Smooth muscle cell (in vitro differentiated cells): ENCODE measurements around the gene CLDN1. TPM values are rescaled to one million over a fixed set of nuclear protein-coding genes. Genes with fewer than 3 reads are reported as not detected.

Experiments used
- DNase-seq: peaks from one replicate; lab custom pipeline; 2025; ENCODE audit not compliant: unreplicated experiment; lab: John Stamatoyannopoulos, UW
- H2AFZ ChIP-seq: fragments of 200-600 bp; sonication (generic); 2 replicates; pipeline ENCODE4 v1.6.0; 2016; ENCODE audit warnings: antibody characterized with exemption, low read depth, mild to moderate bottlenecking
- H3F3A ChIP-seq: fragments of 200-600 bp; sonication (generic); 2 replicates; pipeline ENCODE4 v1.6.0; 2017; ENCODE audit warnings: antibody characterized with exemption, low read depth
- H3K27ac ChIP-seq: fragments of 200-600 bp; sonication (generic); 2 replicates; pipeline ENCODE4 v1.5.1; 2016; ENCODE audit warnings: low read depth, mild to moderate bottlenecking
- H3K27me3 ChIP-seq: fragments of 200-600 bp; sonication (generic); 2 replicates; pipeline ENCODE4 v1.6.1; 2016; ENCODE audit warnings: low read depth, mild to moderate bottlenecking
- H3K36me3 ChIP-seq: fragments of 200-600 bp; sonication (generic); 2 replicates; pipeline ENCODE4 v1.5.1; 2016; ENCODE audit warnings: low read depth
- H3K4me1 ChIP-seq: fragments of 200-600 bp; sonication (generic); 2 replicates; pipeline ENCODE4 v1.5.1; 2016; ENCODE audit warnings: low read depth
- H3K4me2 ChIP-seq: fragments of 200-600 bp; sonication (generic); 2 replicates; pipeline ENCODE4 v1.6.0; 2016; ENCODE audit warnings: mild to moderate bottlenecking
- H3K4me3 ChIP-seq: fragments of 200-600 bp; sonication (generic); 2 replicates; pipeline ENCODE4 v1.5.1; 2016; ENCODE audit warnings: mild to moderate bottlenecking
- H3K79me2 ChIP-seq: fragments of 200-600 bp; sonication (generic); 2 replicates; pipeline ENCODE4 v1.6.0; 2016; ENCODE audit warnings: low read depth, mild to moderate bottlenecking
- H3K9ac ChIP-seq: fragments of 200-600 bp; sonication (generic); 2 replicates; pipeline ENCODE4 v1.6.0; 2016; ENCODE audit warnings: low read depth
- H3K9me3 ChIP-seq: fragments of 200-600 bp; sonication (generic); replicated peaks from 2 replicates; pipeline ENCODE4 v1.5.1; 2016; ENCODE audit warnings: low read depth
- H4K20me1 ChIP-seq: fragments of 200-600 bp; sonication (generic); 2 replicates; pipeline ENCODE4 v1.6.0; 2016; ENCODE audit warnings: low read depth
- CTCF ChIP-seq: fragments of 200-600 bp; sonication (generic); IDR thresholded peaks from 2 replicates; pipeline ENCODE4 v1.5.1; 2017; ENCODE audit warnings: borderline replicate concordance, mild to moderate bottlenecking, antibody characterized with exemption; ENCODE audit not compliant: insufficient read depth, poor library complexity, severe bottlenecking
- WGBS: methylation state at CpG from one replicate; pipeline ENCODE4 v1.1.7; 2016; ENCODE audit warnings: low lambda C conversion rate; 5-methylcytosine and 5-hydroxymethylcytosine counted together
- polyA plus RNA-seq: library from polyadenylated mRNA; unstranded; fragments of >200 nt; fragmentation: Nextera tagmentation; extraction: Ambion mirVana; gene quantifications from 2 replicates; pipeline ENCODE4 v1.2.1, GENCODE V29; 2016
- total RNA-seq: library from RNA; depleted of rRNA; stranded (reverse); fragments of >200 nt; gene quantifications from 2 replicates; pipeline ENCODE4 v1.2.3, GENCODE V29; 2014

The CLDN1 gene
- total and polyA plus RNA-seq, 2 experiments from 2014 or later: 3.8 to 30.5 TPM

DNA sequence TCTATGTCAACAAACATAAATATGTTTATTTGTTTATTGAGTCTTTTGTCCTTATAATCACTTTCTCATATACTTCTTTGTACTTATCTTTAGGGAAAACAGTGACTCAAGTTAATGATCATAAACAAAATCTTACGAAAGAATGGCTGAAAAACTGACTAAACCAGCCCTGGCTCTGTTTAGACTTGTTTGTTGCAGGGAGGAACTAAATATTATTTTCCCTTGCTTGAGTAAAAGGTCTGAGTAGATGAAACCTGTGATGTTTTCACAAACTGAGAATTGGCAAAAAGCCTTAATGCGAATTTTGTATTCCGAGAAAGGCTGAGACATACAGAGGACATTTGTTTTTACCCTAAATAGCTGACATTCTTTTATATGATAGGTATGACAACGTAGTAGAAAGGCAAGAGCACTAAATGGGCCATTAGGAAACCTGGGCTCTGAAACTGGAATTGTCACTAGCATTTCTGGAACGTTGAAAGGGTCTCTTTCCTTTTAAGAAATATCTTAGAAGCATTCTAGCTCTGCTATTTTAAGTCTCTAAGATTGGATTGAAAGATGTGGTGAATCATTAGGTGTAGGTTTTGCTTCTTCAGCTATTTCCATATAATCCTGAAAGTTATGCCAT is 47.5 kb upstream of the CLDN1 start:
- H2AFZ ChIP-seq: peak overlapping the region; percentile 15
- no peak for DNase-seq
- H3K27ac ChIP-seq: peak overlapping the region; percentile 86
- WGBS: 56% methylated on average over 5 of the region's 5 CpGs
- H3K79me2 ChIP-seq: no peaks in the 10 kb centered on the region
- no peaks in the 10 kb centered on the region for H3K36me3 ChIP-seq
- no peak overlapping the region for H3K4me3 ChIP-seq
- H3K4me2 ChIP-seq: peak overlapping the region; percentile 30
- no peak for TF ChIP-seq CTCF
- H4K20me1 ChIP-seq: no peaks in the 10 kb centered on the region
- H3K9me3 ChIP-seq: no peaks in the 10 kb centered on the region
- no peaks in the 10 kb centered on the region for H3K27me3 ChIP-seq
- H3F3A ChIP-seq: no peaks in the 10 kb centered on the region
- H3K4me1 ChIP-seq: no peaks in the 10 kb centered on the region
- H3K9ac ChIP-seq: peak overlapping the region; percentile 63

DNA sequence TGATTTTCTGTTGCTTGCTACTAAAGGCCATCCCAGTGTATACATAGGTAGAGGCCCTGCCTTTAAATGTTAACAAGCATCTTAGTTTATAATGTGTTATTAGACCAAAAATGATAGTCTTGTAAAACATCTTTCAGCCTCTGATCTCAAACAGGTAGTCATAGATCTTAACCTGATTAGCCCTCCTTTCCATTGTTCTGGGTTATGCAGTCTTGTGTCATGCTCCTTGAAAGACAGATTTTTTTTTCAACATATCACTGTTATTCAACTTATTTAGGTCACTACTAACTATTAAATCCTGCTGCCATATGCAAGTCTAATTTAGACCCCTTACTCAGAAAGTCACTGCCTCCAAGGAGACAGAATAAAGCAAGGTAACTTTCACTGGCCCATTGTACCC is 46.6 kb upstream of the CLDN1 start:
- Histone ChIP-seq H3K36me3 (no peaks in the 10 kb centered on the region), H2AFZ (no peak overlapping the region), H3K4me2 (no peak overlapping the region), H3K9ac (peak overlapping the region; percentile 8), H3K27ac (peak overlapping the region; percentile 86), H3K4me1 (no peaks in the 10 kb centered on the region), H3K4me3 (no peak overlapping the region), H3K79me2 (no peaks in the 10 kb centered on the region), H3F3A (no peaks in the 10 kb centered on the region), H3K9me3 (no peaks in the 10 kb centered on the region), H3K27me3 (no peaks in the 10 kb centered on the region), H4K20me1 (no peaks in the 10 kb centered on the region)
- TF ChIP-seq CTCF: no peak
- DNase-seq: no peak

GRCh38 chr3:190366133-190366532 is 43.9 kb upstream of the CLDN1 start:
- no peak overlapping the region for H3K27ac ChIP-seq
- no peak overlapping the region for H3K9ac ChIP-seq
- H3K4me1 ChIP-seq: no peaks in the 10 kb centered on the region
- no peaks in the 10 kb centered on the region for H3K9me3 ChIP-seq
- H2AFZ ChIP-seq: no peak overlapping the region
- H3K27me3 ChIP-seq: no peaks in the 10 kb centered on the region
- WGBS: 50% methylated on average over 2 of the region's 2 CpGs
- H4K20me1 ChIP-seq: no peaks in the 10 kb centered on the region
- H3K36me3 ChIP-seq: no peaks in the 10 kb centered on the region
- no peak for TF ChIP-seq CTCF
- H3F3A ChIP-seq: no peaks in the 10 kb centered on the region
- no peak overlapping the region for H3K4me2 ChIP-seq
- no peak for DNase-seq
- no peak overlapping the region for H3K4me3 ChIP-seq
- no peaks in the 10 kb centered on the region for H3K79me2 ChIP-seq

DNA sequence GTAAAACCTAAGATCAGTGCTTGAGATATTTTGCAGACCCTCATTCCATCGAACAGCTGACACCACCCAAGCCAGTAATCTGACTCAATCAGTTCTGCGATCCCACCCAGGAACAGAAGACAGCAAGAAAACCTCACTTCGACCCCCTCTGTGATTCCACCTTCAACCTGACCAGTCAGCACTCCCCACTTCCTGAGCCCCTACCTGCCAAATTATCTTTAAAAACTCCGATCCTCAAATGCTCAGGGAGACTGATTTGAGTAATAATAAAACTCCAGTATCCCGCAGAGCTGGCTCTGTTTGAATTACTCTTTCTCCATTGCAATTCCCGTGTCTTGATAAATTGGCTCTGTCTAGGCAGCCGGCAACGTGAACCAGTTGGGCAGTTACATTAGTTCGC is 40.0 kb upstream of the CLDN1 start:
- no peak overlapping the region for H2AFZ ChIP-seq
- no peak for DNase-seq
- no peaks in the 10 kb centered on the region for H3K9me3 ChIP-seq
- H3K4me2 ChIP-seq: no peak overlapping the region
- no peak overlapping the region for H3K4me3 ChIP-seq
- TF ChIP-seq CTCF: no peak
- H3F3A ChIP-seq: no peaks in the 10 kb centered on the region
- WGBS: 55% methylated on average over 9 of the region's 9 CpGs
- no peaks in the 10 kb centered on the region for H3K27me3 ChIP-seq
- H3K9ac ChIP-seq: no peak overlapping the region
- no peak overlapping the region for H3K27ac ChIP-seq
- H3K36me3 ChIP-seq: no peaks in the 10 kb centered on the region
- no peaks in the 10 kb centered on the region for H3K4me1 ChIP-seq
- no peaks in the 10 kb centered on the region for H3K79me2 ChIP-seq
- no peaks in the 10 kb centered on the region for H4K20me1 ChIP-seq
